SK-N-SH (cell line): ENCODE results near the gene POU2AF1. TPM values are rescaled to one million over a fixed set of nuclear protein-coding genes. Genes with fewer than 3 reads are reported as not detected.

ENCODE experiments used
- CTCF ChIA-PET: fragments of 300-600, 350-600 bp; formaldehyde crosslinking; extraction: SDS; loops from one replicate; lab custom pipeline; 2021; lab: Yijun Ruan, JAX
- POLR2A ChIA-PET: fragments of 350-600 bp; sonication (Branson Sonifier 250); formaldehyde crosslinking; extraction: SDS; loops from one replicate; lab custom pipeline; 2020; ENCODE audit warnings: antibody characterized with exemption, inconsistent platforms; lab: Yijun Ruan, JAX
- DNase-seq: peaks from one replicate; pipeline ENCODE4 v3.0.0; 2012
- H2AFZ ChIP-seq: fragments of 200-600 bp; sonication (generic); 2 replicates; pipeline ENCODE4 v1.8.1; 2016; ENCODE audit warnings: antibody characterized with exemption, mild to moderate bottlenecking, low read depth
- H3F3A ChIP-seq: fragments of 200-600 bp; sonication (generic); replicated peaks from 2 replicates; pipeline ENCODE3; 2016; ENCODE audit warnings: antibody characterized with exemption, mild to moderate bottlenecking; ENCODE audit not compliant: insufficient read depth
- H3K27ac ChIP-seq, 2 experiments: fragments of 200-500 bp in 1 of 2; fragments of 200-600 bp in 1 of 2; sonication (Bioruptor generic) in 1 of 2; sonication (generic), shearing (Covaris generic) in 1 of 2; 2 replicates each; pipeline versions ENCODE4 v1.5.1 to v1.6.1; 2014 to 2016; ENCODE audit warnings: low read depth in 2 of 2, inconsistent platforms in 1 of 2, low read length in 1 of 2, mild to moderate bottlenecking in 1 of 2, mixed read lengths in 1 of 2
- H3K27me3 ChIP-seq: fragments of 200-600 bp; sonication (generic), shearing (Covaris generic); 2 replicates; pipeline ENCODE4 v1.6.1; 2016; ENCODE audit warnings: mixed run types; ENCODE audit not compliant: insufficient read depth
- H3K36me3 ChIP-seq, 2 experiments: fragments of 200-500 bp in 1 of 2; fragments of 200-600 bp in 1 of 2; sonication (Bioruptor generic) in 1 of 2; sonication (generic) in 1 of 2; replicated peaks in 1 of 2; 2 replicates each; pipeline versions ENCODE3 to v1.5.1; 2014 to 2016; ENCODE audit warnings: low read length in 1 of 2, mild to moderate bottlenecking in 1 of 2; ENCODE audit not compliant: insufficient read depth in 2 of 2, control insufficient read depth in 1 of 2
- H3K4me1 ChIP-seq, 2 experiments: fragments of 200-500 bp in 1 of 2; fragments of 200-600 bp in 1 of 2; sonication (Bioruptor generic) in 1 of 2; sonication (generic), shearing (Covaris generic) in 1 of 2; 2 replicates each; pipeline versions ENCODE4 v1.5.1 to v1.6.1; 2014 to 2016; ENCODE audit warnings: low read depth in 1 of 2, low read length in 1 of 2, mixed run types in 1 of 2; ENCODE audit not compliant: insufficient read depth in 2 of 2, control insufficient read depth in 1 of 2
- H3K4me2 ChIP-seq: fragments of 200-600 bp; sonication (generic), shearing (Covaris generic); 2 replicates; pipeline ENCODE4 v1.6.1; 2017; ENCODE audit warnings: mixed run types
- H3K4me3 ChIP-seq, 2 experiments: fragments of 200-500 bp in 1 of 2; fragments of 200-600 bp in 1 of 2; sonication (Bioruptor generic) in 1 of 2; sonication (generic), shearing (Covaris generic) in 1 of 2; 2 replicates each; pipeline versions ENCODE4 v1.5.1 to v1.8.1; 2014 to 2016; ENCODE audit warnings: low read depth in 2 of 2, inconsistent platforms in 1 of 2, low read length in 1 of 2, mild to moderate bottlenecking in 1 of 2, mixed read lengths in 1 of 2, moderate library complexity in 1 of 2
- H3K79me2 ChIP-seq: fragments of 200-600 bp; sonication (generic); 2 replicates; pipeline ENCODE4 v1.8.1; 2017; ENCODE audit warnings: mild to moderate bottlenecking; ENCODE audit not compliant: insufficient read depth
- H3K9ac ChIP-seq: fragments of 200-600 bp; sonication (generic); 2 replicates; pipeline ENCODE4 v1.6.1; 2017; ENCODE audit warnings: mixed run types
- H3K9me2 ChIP-seq: fragments of 200-600 bp; sonication (generic); 2 replicates; pipeline ENCODE4 v1.6.1; 2017; ENCODE audit warnings: mixed run types
- H3K9me3 ChIP-seq: fragments of 200-600 bp; sonication (generic); 2 replicates; pipeline ENCODE4 v1.6.1; 2017; ENCODE audit warnings: mixed run types, mild to moderate bottlenecking, moderate library complexity
- H4K20me1 ChIP-seq: fragments of 200-600 bp; sonication (generic); 2 replicates; pipeline ENCODE4 v1.6.1; 2017; ENCODE audit warnings: mild to moderate bottlenecking, mixed run types; ENCODE audit not compliant: insufficient read depth
- CHD2 ChIP-seq: fragments of 150-350 bp; IDR thresholded peaks from 2 replicates; pipeline ENCODE4 v1.6.1; 2018; ENCODE audit warnings: low read length; ENCODE audit not compliant: partially characterized antibody
- ELF1 ChIP-seq: IDR thresholded peaks from 2 replicates; pipeline ENCODE4 v1.4.0; 2012
- EP300 ChIP-seq, 2 experiments: IDR thresholded peaks; 2 replicates each; pipeline versions ENCODE4 v1.4.0 to v1.6.1; 2012; ENCODE audit warnings: borderline replicate concordance in 1 of 2, low read depth in 1 of 2, low read length in 1 of 2
- EZH2phosphoT487 ChIP-seq: fragments of 200-600 bp; sonication (generic); IDR thresholded peaks from 2 replicates; pipeline ENCODE4 v1.6.1; 2017; ENCODE audit warnings: low read depth, mixed run types, mild to moderate bottlenecking, antibody characterized with exemption, moderate library complexity, borderline replicate concordance
- FOSL2 ChIP-seq: IDR thresholded peaks from 2 replicates; pipeline ENCODE4 v1.4.0; 2012; ENCODE audit warnings: low read depth, mild to moderate bottlenecking, moderate library complexity, borderline replicate concordance
- FOXJ3 ChIP-seq: sonication (generic); formaldehyde crosslinking; IDR thresholded peaks from 2 replicates; pipeline ENCODE4 v1.5.1; 2020; ENCODE audit warnings: mild to moderate bottlenecking, missing genetic modification reagents
- FOXM1 ChIP-seq: IDR thresholded peaks from 2 replicates; pipeline ENCODE4 v1.4.0; 2012; ENCODE audit warnings: low read depth, mild to moderate bottlenecking
- GABPA ChIP-seq: IDR thresholded peaks from 2 replicates; pipeline ENCODE4 v1.4.0; 2012; ENCODE audit warnings: low read depth, mild to moderate bottlenecking
- IRF3 ChIP-seq: fragments of 150-350 bp; IDR thresholded peaks from 2 replicates; pipeline ENCODE4 v1.6.1; 2016; ENCODE audit warnings: mild to moderate bottlenecking, low read depth, low read length
- JUND ChIP-seq: IDR thresholded peaks from 2 replicates; pipeline ENCODE4 v1.4.0; 2012
- MXI1 ChIP-seq: IDR thresholded peaks from 2 replicates; pipeline ENCODE4 v1.6.1; 2012; ENCODE audit warnings: mild to moderate bottlenecking, low read depth, low read length, improper control_type of control experiment
- NFIC ChIP-seq: IDR thresholded peaks from 2 replicates; pipeline ENCODE4 v1.4.0; 2012; ENCODE audit warnings: borderline replicate concordance
- POLR2AphosphoS5 ChIP-seq: IDR thresholded peaks from 2 replicates; pipeline ENCODE4 v1.6.1; 2012; ENCODE audit warnings: low read depth, low read length
- SIN3A ChIP-seq: IDR thresholded peaks from 2 replicates; pipeline ENCODE4 v1.6.1; 2012; ENCODE audit warnings: low read depth, mild to moderate bottlenecking, low read length, moderate library complexity, borderline replicate concordance
- SMC3 ChIP-seq: IDR thresholded peaks from 2 replicates; pipeline ENCODE4 v1.6.1; 2012; ENCODE audit warnings: low read depth, low read length, improper control_type of control experiment
- TAF1 ChIP-seq: IDR thresholded peaks from 2 replicates; pipeline ENCODE4 v1.6.1; 2012; ENCODE audit warnings: low read depth, mild to moderate bottlenecking, low read length, moderate library complexity, borderline replicate concordance
- TCF12 ChIP-seq: IDR thresholded peaks from 2 replicates; pipeline ENCODE4 v1.4.0; 2012
- TEAD4 ChIP-seq: IDR thresholded peaks from 2 replicates; pipeline ENCODE4 v1.4.0; 2012; ENCODE audit warnings: mild to moderate bottlenecking, borderline replicate concordance; ENCODE audit not compliant: insufficient read depth
- WGBS: methylation state at CpG from one replicate; pipeline ENCODE4 v1.1.6; 2017; ENCODE audit warnings: low lambda C conversion rate; 5-methylcytosine and 5-hydroxymethylcytosine counted together
- polyA plus RNA-seq, 3 experiments: library from polyadenylated mRNA; depleted of rRNA; stranded (reverse); fragments of >200 nt; gene quantifications; 2 replicates each; pipeline ENCODE4 v1.2.3, GENCODE V29; 2012

POU2AF1 gene
- polyA plus RNA-seq, 1 of the 3 experiments (the other 2 are of a cell fraction), result 0.07 TPM

- Histone ChIP-seq H3K9ac (no peak overlapping the region), H3K27ac (no peak overlapping the region), H3K79me2 (no peaks in the 10 kb centered on the region), H3K9me2 (no peaks in the 10 kb centered on the region), H3F3A (no peaks in the 10 kb centered on the region), H3K4me3 (no peak overlapping the region), H3K4me2 (no peak overlapping the region), H3K36me3 (no peaks in the 10 kb centered on the region), H2AFZ (no peak overlapping the region), H4K20me1 (no peaks in the 10 kb centered on the region), H3K4me1 (no peaks in the 10 kb centered on the region), H3K27me3 (no peaks in the 10 kb centered on the region; the same call in 1 of the 2 replicates), H3K9me3 (no peaks in the 10 kb centered on the region)
- no peak for DNase-seq
- ChIA-PET CTCF (interaction anchor here (4.1 kb wide), 1 partner anchor 15 kb away, joined by 26 read pairs; no protein-coding TSS in a partner anchor), POLR2A (no interaction called here)
- 14% methylated on average over 1 of the region's 1 CpG for WGBS
- TF ChIP-seq SIN3A, result no peak
- no peak for TF ChIP-seq EP300 (IDR thresholded peaks at IDR 0.05; ENCODE audit: borderline replicate concordance in 1 of 2, low read depth in 1 of 2, low read length in 1 of 2)
- TF ChIP-seq CHD2, result no peak
- TF ChIP-seq MXI1, result no peak
- TF ChIP-seq ELF1, result no peak
- no peak for TF ChIP-seq TCF12
- TF ChIP-seq FOSL2, result no peak
- TF ChIP-seq NFIC, result no peak
- no peak for TF ChIP-seq FOXJ3
- no peak for TF ChIP-seq EZH2phosphoT487
- TF ChIP-seq IRF3, result no peak
- TF ChIP-seq TAF1, result no peak
- TF ChIP-seq SMC3, result no peak
- no peak for TF ChIP-seq POLR2AphosphoS5
These were observed 27.5 kb upstream of the POU2AF1 start for GRCh38 chr11:111406589-111406988.

GRCh38 chr11:111406091-111406490, 27.0 kb upstream of the POU2AF1 start:
- no peaks in the 10 kb centered on the region for H3K9me2 ChIP-seq
- 43% methylated on average over 2 of the region's 2 CpGs for WGBS
- H3K4me1 ChIP-seq, result no peaks in the 10 kb centered on the region
- no peaks in the 10 kb centered on the region for H3K36me3 ChIP-seq
- no peak overlapping the region for H3K4me3 ChIP-seq
- CTCF ChIA-PET, result interaction anchor here (4.1 kb wide), 1 partner anchor 15 kb away, joined by 26 read pairs; no protein-coding TSS in a partner anchor
- no peaks in the 10 kb centered on the region for H3F3A ChIP-seq
- no peak overlapping the region for H2AFZ ChIP-seq
- no peak overlapping the region for H3K9ac ChIP-seq
- H3K27me3 ChIP-seq, result no peaks in the 10 kb centered on the region; the same call in 1 of the 2 replicates
- no peak overlapping the region for H3K27ac ChIP-seq
- POLR2A ChIA-PET, result no interaction called here
- H3K9me3 ChIP-seq, result no peaks in the 10 kb centered on the region
- H4K20me1 ChIP-seq, result no peaks in the 10 kb centered on the region
- no peak for DNase-seq
- no peak for TF ChIP-seq MXI1
- TF ChIP-seq TEAD4, result no peak
- no peak for TF ChIP-seq FOXJ3
- TF ChIP-seq GABPA, result no peak
- no peak for TF ChIP-seq JUND
- TF ChIP-seq NFIC, result no peak
- no peak for TF ChIP-seq CHD2
- no peak for TF ChIP-seq SIN3A
- TF ChIP-seq EP300 (IDR thresholded peaks at IDR 0.05; ENCODE audit: borderline replicate concordance in 1 of 2, low read depth in 1 of 2, low read length in 1 of 2), result no peak
- TF ChIP-seq FOXM1, result no peak
- TF ChIP-seq ELF1, result no peak
- H3K4me2 ChIP-seq, result no peak overlapping the region
- no peaks in the 10 kb centered on the region for H3K79me2 ChIP-seq
